ENCODE measurements around the gene MTG2. TPM values are rescaled to one million over a fixed set of nuclear protein-coding genes. Genes with fewer than 3 reads are reported as not detected.

The MTG2 gene
- total and polyA plus RNA-seq, 2 of the 13 experiments (the other 11 are each of a cell fraction or from before 2014, with no cell fraction given): 20.4 to 37.8 TPM

DNA sequence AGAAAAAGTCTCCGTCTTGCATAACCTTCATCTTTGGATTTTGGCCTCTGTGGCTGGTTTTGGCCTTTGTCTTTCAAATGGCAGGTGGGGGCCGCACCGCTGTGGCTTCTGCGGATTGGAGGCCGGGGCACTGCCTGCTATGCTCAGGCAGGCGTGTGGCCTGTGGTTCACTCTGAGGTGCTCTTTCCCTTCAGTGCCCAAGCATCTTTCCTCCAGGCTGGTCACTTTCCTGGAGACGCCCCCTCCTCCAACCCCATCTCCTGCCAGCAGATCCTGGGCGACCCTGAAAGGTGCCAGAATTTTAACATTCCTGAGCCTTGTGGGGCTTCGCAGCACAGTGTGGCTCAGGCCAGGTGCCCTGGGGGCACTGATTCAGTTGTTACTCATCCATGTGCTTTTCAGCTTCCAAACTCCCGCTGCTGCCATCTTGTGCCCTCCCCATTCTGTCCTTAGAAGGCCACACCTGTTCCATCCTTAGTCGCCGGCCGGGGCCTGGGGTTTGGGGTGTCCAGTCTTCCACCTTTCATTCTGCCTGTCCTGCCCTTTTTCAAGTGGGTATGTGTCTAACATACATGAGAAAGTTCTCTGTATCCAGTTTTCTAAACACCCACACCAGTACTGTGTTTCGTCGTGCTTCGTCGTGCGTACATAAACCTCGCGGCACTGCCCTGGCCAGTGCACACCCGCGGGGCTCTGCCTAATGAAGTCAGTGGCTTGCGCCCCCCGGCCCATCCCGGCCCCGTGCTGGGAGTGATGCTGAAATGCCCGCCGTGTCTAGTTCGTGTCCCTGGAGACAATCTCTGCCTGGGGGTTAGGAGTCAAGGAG is 27.2 kb upstream of the MTG2 start (continued):
- TF ChIP-seq, protein P1, sequence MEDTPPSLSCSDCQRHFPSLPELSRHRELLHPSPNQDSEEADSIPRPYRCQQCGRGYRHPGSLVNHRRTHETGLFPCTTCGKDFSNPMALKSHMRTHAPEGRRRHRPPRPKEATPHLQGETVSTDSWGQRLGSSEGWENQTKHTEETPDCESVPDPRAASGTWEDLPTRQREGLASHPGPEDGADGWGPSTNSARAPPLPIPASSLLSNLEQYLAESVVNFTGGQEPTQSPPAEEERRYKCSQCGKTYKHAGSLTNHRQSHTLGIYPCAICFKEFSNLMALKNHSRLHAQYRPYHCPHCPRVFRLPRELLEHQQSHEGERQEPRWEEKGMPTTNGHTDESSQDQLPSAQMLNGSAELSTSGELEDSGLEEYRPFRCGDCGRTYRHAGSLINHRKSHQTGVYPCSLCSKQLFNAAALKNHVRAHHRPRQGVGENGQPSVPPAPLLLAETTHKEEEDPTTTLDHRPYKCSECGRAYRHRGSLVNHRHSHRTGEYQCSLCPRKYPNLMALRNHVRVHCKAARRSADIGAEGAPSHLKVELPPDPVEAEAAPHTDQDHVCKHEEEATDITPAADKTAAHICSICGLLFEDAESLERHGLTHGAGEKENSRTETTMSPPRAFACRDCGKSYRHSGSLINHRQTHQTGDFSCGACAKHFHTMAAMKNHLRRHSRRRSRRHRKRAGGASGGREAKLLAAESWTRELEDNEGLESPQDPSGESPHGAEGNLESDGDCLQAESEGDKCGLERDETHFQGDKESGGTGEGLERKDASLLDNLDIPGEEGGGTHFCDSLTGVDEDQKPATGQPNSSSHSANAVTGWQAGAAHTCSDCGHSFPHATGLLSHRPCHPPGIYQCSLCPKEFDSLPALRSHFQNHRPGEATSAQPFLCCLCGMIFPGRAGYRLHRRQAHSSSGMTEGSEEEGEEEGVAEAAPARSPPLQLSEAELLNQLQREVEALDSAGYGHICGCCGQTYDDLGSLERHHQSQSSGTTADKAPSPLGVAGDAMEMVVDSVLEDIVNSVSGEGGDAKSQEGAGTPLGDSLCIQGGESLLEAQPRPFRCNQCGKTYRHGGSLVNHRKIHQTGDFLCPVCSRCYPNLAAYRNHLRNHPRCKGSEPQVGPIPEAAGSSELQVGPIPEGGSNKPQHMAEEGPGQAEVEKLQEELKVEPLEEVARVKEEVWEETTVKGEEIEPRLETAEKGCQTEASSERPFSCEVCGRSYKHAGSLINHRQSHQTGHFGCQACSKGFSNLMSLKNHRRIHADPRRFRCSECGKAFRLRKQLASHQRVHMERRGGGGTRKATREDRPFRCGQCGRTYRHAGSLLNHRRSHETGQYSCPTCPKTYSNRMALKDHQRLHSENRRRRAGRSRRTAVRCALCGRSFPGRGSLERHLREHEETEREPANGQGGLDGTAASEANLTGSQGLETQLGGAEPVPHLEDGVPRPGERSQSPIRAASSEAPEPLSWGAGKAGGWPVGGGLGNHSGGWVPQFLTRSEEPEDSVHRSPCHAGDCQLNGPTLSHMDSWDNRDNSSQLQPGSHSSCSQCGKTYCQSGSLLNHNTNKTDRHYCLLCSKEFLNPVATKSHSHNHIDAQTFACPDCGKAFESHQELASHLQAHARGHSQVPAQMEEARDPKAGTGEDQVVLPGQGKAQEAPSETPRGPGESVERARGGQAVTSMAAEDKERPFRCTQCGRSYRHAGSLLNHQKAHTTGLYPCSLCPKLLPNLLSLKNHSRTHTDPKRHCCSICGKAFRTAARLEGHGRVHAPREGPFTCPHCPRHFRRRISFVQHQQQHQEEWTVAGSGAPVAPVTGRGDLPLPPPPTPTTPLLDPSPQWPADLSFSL (CRISPR knock-in tag; IDR thresholded peaks at IDR 0.05): no peak
- TF ChIP-seq ARID5B (CRISPR knock-in tag; IDR thresholded peaks at IDR 0.05): peak; percentile 70
- TF ChIP-seq SOX6 (IDR thresholded peaks at IDR 0.05): no peak
- peak; percentile 91 for TF ChIP-seq SOX6 (CRISPR knock-in tag; IDR thresholded peaks at IDR 0.05)
- no peak for TF ChIP-seq ZFP62 (CRISPR knock-in tag; IDR thresholded peaks at IDR 0.05)
- no peak for TF ChIP-seq ZNF563 (CRISPR knock-in tag; IDR thresholded peaks at IDR 0.05)
- TF ChIP-seq NFKB2 (CRISPR knock-in tag; IDR thresholded peaks at IDR 0.05; ENCODE audit: borderline replicate concordance): no peak; the same call in 1 of the 2 replicates
- TF ChIP-seq KLF16 (CRISPR knock-in tag; IDR thresholded peaks at IDR 0.05): peak in 1 of 2 experiments; percentile 51; a peak in 1 of 4 replicates
- no peak for TF ChIP-seq BCL3 (CRISPR knock-in tag; IDR thresholded peaks at IDR 0.05)
- no peak for TF ChIP-seq ZNF878 (CRISPR knock-in tag; IDR thresholded peaks at IDR 0.05)
- TF ChIP-seq ZNF597 (CRISPR knock-in tag; IDR thresholded peaks at IDR 0.05): no peak
- TF ChIP-seq RXRA (CRISPR knock-in tag; IDR thresholded peaks at IDR 0.05): 0 out of 2 replicates have a peak, but pooled peaks have one; percentile 62
- peak; percentile 66 for TF ChIP-seq SRSF1 (optimal IDR thresholded peaks at IDR 0.05; ENCODE audit: low read depth, low read length)
- 0 out of 2 replicates have a peak, but pooled peaks have one; percentile 28 for TF ChIP-seq JUND (CRISPR knock-in tag; IDR thresholded peaks at IDR 0.05)

Measured in HepG2 (cell line).